Measurements from ENCODE around the gene PYGM. TPM values are rescaled to one million over a fixed set of nuclear protein-coding genes. Genes with fewer than 3 reads are reported as not detected.

Gene PYGM
- polyA plus RNA-seq, 4 donors, result 1.6 to 3.0 (median 2.1) TPM

DNA sequence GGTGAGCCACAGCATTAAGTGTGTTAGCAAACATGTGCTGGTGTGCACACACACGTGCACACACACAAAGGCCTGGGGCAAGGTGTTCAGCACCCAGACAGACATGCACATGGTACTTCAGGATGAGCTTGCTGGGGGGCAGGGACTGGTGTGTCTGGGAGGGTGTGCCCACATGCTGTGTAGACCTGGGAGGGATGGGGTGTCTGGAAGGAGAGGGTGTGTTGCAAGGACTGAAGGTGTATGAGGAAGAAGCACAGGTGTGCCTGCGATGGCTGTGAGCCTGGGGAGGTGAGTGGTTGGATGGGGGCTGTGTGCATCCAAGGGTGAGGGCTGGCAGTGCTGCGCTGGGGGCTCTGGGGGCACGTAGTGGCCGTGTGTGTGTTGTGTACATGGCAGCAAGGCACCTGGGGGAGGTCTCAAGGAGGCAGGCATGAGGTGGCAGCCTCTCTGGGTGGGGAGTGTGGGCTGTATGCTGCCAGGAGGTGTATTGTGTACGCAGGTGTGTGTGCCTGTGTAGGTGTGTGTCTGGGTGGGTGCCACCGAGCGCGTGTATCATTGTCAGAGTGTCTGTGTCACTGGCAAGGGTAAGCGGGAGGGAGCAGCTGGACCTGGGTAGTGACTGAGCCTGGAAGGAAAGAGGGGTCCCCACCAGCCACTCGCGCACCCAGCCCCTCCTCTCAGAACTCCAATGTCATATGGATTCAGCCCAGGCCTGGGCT, 39.0 kb downstream of the PYGM start:
- DNase-seq (ENCODE audit: low read depth in 4 of 4, low spot score in 2 of 4), result no peak

- DNase-seq (ENCODE audit: low read depth in 4 of 4, low spot score in 2 of 4), result no peak
These were observed 39.6 kb downstream of the PYGM start for GRCh38 chr11:64720167-64720566.

GRCh38 chr11:64719406-64719805, 40.4 kb downstream of the PYGM start:
- DNase-seq (ENCODE audit: low read depth in 4 of 4, low spot score in 2 of 4), result no peak

DNA sequence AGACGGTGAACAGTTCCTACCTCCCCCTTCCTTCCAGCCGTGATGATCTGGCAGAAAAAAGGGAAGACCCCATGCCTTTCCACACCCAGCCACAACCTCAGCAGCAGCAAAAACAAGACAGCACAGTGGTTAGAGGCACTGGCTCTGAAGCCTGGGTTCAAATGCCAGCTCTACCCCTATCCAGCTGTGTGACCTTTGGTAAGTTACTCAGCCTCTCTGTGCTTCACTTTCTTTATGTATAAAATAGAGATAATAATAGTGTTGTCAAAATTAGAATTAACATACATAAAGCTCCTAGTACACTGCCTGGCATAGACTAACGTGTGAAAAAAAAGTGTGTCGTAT, 41.0 kb downstream of the PYGM start:
- DNase-seq (ENCODE audit: low read depth in 4 of 4, low spot score in 2 of 4), result no peak

- no peak for DNase-seq (ENCODE audit: low read depth in 4 of 4, low spot score in 2 of 4)
These were observed 41.5 kb downstream of the PYGM start for GRCh38 chr11:64718084-64718779.

DNA sequence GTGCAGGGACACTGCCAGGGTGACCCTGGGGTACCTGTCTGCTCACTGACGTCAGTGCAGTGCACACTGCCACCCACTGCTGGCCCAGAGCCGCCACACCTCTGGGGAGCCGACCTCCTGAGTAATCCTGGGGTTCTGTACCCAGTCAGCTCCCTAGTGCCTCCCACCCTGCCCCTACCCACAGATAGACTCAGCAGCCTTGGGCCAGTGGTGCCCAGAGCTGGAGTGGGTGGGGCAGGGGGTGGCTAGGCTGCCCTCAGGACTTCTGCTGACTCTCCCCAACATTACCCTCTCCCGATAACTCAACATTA, 42.6 kb downstream of the PYGM start:
- no peak for DNase-seq (ENCODE audit: low read depth in 4 of 4, low spot score in 2 of 4)

- no peak for DNase-seq (ENCODE audit: low read depth in 4 of 4, low spot score in 2 of 4)
These were observed 43.1 kb downstream of the PYGM start for GRCh38 chr11:64716473-64717267.

GRCh38 chr11:64715756-64716472, 43.9 kb downstream of the PYGM start:
- DNase-seq (ENCODE audit: low read depth in 4 of 4, low spot score in 2 of 4), result no peak

GRCh38 chr11:64715110-64715509, 44.7 kb downstream of the PYGM start:
- DNase-seq (ENCODE audit: low read depth in 4 of 4, low spot score in 2 of 4), result no peak

- no peak for DNase-seq (ENCODE audit: low read depth in 4 of 4, low spot score in 2 of 4)
These were observed 45.1 kb downstream of the PYGM start for GRCh38 chr11:64714666-64715065.

- no peak for DNase-seq (ENCODE audit: low read depth in 4 of 4, low spot score in 2 of 4)
These were observed 45.9 kb downstream of the PYGM start for GRCh38 chr11:64713781-64714363.

GRCh38 chr11:64713016-64713707, 46.6 kb downstream of the PYGM start:
- no peak for DNase-seq (ENCODE audit: low read depth in 4 of 4, low spot score in 2 of 4)

DNA sequence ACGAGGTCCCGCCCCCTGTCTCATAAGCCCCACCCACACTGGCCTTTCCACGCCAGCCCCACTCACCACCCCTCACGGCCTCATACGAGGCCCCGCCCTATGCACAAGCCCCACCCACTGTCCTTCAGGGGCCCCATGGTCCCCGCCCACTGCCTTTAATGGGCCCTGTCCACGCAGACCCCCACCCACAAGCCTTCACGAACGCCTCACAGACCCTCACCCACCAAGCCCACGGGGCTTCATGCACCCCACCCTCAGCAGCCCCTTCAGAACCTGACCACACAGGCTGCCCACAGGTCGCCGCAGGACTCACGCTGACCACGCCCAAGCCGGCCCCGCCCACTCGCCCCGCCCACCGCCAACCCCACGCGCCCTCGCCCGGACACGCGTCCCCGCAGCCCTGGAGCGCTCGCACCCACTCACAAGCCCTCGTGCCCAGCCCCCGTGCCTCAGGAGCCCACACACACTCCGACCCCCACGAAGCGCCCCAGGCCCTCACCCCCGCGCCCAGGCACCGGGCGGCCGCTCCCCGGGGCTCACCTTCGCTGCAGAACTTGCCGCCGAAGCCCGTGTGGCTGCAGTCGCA, 47.3 kb downstream of the PYGM start:
- no peak for DNase-seq (ENCODE audit: low read depth in 4 of 4, low spot score in 2 of 4)

- DNase-seq (ENCODE audit: low read depth in 4 of 4, low spot score in 2 of 4), result no peak
These were observed 47.8 kb downstream of the PYGM start for GRCh38 chr11:64711956-64712362.

DNA sequence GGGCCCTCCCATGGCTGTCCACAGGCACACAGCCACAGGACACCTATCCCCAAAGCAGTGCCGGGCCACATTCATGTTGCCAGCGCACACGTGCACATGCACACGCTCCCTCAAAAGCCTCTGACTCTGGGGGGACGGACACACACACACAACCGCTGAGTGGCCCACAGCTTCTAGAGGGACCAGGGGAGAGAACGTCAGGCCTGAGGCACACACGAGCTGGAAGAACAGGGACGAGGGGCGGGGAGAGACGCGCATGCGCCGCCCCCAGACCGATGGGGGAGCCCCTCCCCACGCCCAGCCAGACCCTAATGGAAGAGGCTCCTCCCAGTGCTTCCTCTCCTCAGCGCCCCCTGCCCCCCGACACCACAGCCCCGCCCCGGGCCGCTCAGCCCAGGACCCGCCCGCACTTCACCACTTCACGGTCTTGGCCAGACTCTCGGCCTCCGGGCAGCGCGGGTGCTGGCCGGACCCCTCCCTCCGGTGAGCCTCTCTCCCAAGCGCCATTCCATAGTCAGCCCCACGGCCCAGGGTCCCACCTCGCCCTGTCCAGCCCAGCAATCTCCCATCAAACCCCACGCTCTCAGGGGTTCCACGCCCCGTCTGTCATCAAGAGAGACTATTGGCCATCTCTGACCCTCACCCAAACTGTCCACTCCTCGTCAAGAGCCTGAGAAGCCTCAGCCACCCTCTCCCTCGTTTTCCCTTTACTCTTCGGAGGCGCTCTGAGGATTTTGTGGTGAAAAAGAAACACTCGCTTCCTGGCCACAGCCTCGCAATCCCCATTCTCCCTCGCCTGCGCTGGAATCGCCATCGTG, 48.4 kb downstream of the PYGM start:
- no peak for DNase-seq (ENCODE audit: low read depth in 4 of 4, low spot score in 2 of 4)

- no peak for DNase-seq (ENCODE audit: low read depth in 4 of 4, low spot score in 2 of 4)
These were observed 49.2 kb downstream of the PYGM start for GRCh38 chr11:64710418-64711137.

- no peak for DNase-seq (ENCODE audit: low read depth in 4 of 4, low spot score in 2 of 4)
These were observed 54.3 kb downstream of the PYGM start for GRCh38 chr11:64705501-64705900.

- no peak for DNase-seq (ENCODE audit: low read depth in 4 of 4, low spot score in 2 of 4)
These were observed 56.7 kb downstream of the PYGM start for GRCh38 chr11:64703048-64703447.

All from left renal cortex interstitium (tissue), 4 donors.